Tibial nerve (tissue), 4 donors: ENCODE measurements around the gene NUP214. TPM values are rescaled to one million over a fixed set of nuclear protein-coding genes. Genes with fewer than 3 reads are reported as not detected.

Experiments used
- DNase-seq, 2 donors: peaks; one replicate each; pipeline ENCODE4 v3.0.0-alpha.2; 2019; ENCODE audit warnings: low spot score in 2 of 2
- H3K27ac ChIP-seq, 4 donors: fragments of 200-600 bp; sonication (generic) in 3 of 4; one replicate each; pipeline ENCODE4 v1.5.1; 2017 to 2019; ENCODE audit warnings: mild to moderate bottlenecking in 1 of 4
- H3K27me3 ChIP-seq, 2 donors: fragments of 200-600 bp; sonication (generic) in 1 of 2; one replicate each; pipeline versions ENCODE4 v1.5.1 to v1.6.0; 2017 to 2019
- H3K36me3 ChIP-seq, 3 donors: fragments of 200-600 bp; sonication (generic); one replicate each; pipeline ENCODE4 v1.5.1; 2018 to 2019
- H3K4me1 ChIP-seq, 4 donors: fragments of 200-600 bp; sonication (generic) in 3 of 4; one replicate each; pipeline ENCODE4 v1.5.1; 2017 to 2019
- H3K4me3 ChIP-seq, 4 donors: fragments of 200-600 bp; sonication (generic) in 3 of 4; one replicate each; pipeline ENCODE4 v1.5.1; 2017 to 2019; ENCODE audit warnings: mild to moderate bottlenecking in 1 of 4, moderate library complexity in 1 of 4
- H3K9me3 ChIP-seq, 4 donors: fragments of 200-600 bp; sonication (generic) in 3 of 4; one replicate each; pipeline ENCODE4 v1.5.1; 2017 to 2019
- EP300 ChIP-seq, 2 donors: sonication (generic); formaldehyde crosslinking; IDR thresholded peaks; one replicate each; pipeline ENCODE4 v1.6.1; 2017; ENCODE audit warnings: antibody characterized with exemption in 2 of 2, mild to moderate bottlenecking in 1 of 2
- POLR2A ChIP-seq, 2 donors: fragments of 450-650 bp; IDR thresholded peaks; one replicate each; pipeline ENCODE4 v1.6.1; 2017; ENCODE audit warnings: antibody characterized with exemption in 2 of 2, mild to moderate bottlenecking in 2 of 2, moderate library complexity in 2 of 2
- WGBS, 2 donors: methylation state at CpG; one replicate each; pipeline ENCODE4 v1.1.5; 2018; 5-methylcytosine and 5-hydroxymethylcytosine counted together
- total RNA-seq, 4 donors: library from RNA; depleted of rRNA; stranded (reverse); fragments of >200 nt; gene quantifications; one replicate each; pipeline ENCODE4 v1.1.0, GENCODE V29; 2016
- TF ChIP-seq, protein P1 (sequence below), 5 experiments: fragments of 200-600 bp in 3 of 5; fragments of 450-650 bp in 2 of 5; sonication (generic) in 3 of 5; IDR thresholded peaks; one replicate each; pipeline ENCODE4 v1.5.1; 2016 to 2019; ENCODE audit warnings: antibody characterized with exemption in 5 of 5, mild to moderate bottlenecking in 3 of 5, moderate library complexity in 2 of 5

NUP214 gene
- total RNA-seq, 4 donors from 2014 or later = 39.8 to 94.2 (median 70.2) TPM

DNA sequence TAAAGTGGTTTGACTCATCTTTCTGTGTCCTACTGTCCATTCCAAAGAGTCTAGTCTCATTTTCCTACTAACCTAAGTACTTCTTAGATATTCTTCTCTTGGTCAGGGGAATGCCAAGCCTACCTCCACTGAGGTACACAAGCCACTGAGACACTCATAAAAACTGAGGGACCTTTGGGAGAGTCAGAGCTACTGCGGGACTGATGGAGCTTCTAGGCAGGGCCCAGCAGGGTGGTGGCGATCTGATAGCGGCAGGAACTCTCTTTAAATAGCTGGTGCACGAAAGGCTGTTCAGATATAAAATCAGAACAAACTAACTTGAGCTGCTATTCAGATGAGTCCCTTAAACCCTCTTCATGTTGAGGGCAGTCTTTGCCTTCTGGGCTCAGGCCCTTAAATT, 14.7 kb downstream of the NUP214 start:
- no peaks in the 10 kb centered on the region for H3K9me3 ChIP-seq
- no peak overlapping the region for H3K27ac ChIP-seq
- peaks cover 8 to 96% (median 51%) of the 10 kb centered on the region in 3 donors for H3K36me3 ChIP-seq
- H3K4me1 ChIP-seq = no peaks in the 10 kb centered on the region
- DNase-seq = no peak
- H3K4me3 ChIP-seq = no peak overlapping the region
- H3K27me3 ChIP-seq = no peaks in the 10 kb centered on the region
- WGBS, 2 donors = 90 to 92% methylated on average over 4 of the region's 4 CpGs
- TF ChIP-seq POLR2A (IDR thresholded peaks at IDR 0.05) (no peak), EP300 (IDR thresholded peaks at IDR 0.05) (no peak)
- TF ChIP-seq, protein P1, sequence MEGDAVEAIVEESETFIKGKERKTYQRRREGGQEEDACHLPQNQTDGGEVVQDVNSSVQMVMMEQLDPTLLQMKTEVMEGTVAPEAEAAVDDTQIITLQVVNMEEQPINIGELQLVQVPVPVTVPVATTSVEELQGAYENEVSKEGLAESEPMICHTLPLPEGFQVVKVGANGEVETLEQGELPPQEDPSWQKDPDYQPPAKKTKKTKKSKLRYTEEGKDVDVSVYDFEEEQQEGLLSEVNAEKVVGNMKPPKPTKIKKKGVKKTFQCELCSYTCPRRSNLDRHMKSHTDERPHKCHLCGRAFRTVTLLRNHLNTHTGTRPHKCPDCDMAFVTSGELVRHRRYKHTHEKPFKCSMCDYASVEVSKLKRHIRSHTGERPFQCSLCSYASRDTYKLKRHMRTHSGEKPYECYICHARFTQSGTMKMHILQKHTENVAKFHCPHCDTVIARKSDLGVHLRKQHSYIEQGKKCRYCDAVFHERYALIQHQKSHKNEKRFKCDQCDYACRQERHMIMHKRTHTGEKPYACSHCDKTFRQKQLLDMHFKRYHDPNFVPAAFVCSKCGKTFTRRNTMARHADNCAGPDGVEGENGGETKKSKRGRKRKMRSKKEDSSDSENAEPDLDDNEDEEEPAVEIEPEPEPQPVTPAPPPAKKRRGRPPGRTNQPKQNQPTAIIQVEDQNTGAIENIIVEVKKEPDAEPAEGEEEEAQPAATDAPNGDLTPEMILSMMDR (IDR thresholded peaks at IDR 0.05) = no peak

DNA sequence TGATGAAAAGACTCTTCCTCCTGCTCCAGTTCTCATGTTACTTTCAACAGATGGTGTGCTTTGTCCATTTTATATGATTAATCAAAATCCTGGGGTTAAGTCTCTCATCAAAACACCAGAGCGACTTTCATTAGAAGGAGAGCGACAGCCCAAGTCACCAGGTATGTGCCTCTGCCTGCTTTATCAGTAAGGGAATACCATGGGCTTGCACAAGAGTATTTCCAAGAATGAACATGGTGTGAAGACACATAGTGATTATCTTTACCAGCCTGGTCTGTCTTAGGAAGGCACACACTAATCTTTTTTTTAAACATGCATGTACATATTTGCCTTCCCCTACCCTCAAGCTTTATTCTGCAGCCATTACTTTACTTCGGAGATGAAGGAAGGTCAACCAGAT, 15.2 kb downstream of the NUP214 start:
- H3K9me3 ChIP-seq = no peaks in the 10 kb centered on the region
- 91 to 93% methylated on average over 3 of the region's 3 CpGs for WGBS, 2 donors
- H3K4me3 ChIP-seq = no peak overlapping the region
- TF ChIP-seq, protein P1 (IDR thresholded peaks at IDR 0.05) = no peak
- TF ChIP-seq POLR2A (IDR thresholded peaks at IDR 0.05) (no peak), EP300 (IDR thresholded peaks at IDR 0.05) (no peak)
- no peaks in the 10 kb centered on the region for H3K4me1 ChIP-seq
- no peaks in the 10 kb centered on the region for H3K27me3 ChIP-seq
- DNase-seq = no peak
- peaks cover 8 to 96% (median 51%) of the 10 kb centered on the region in 3 donors for H3K36me3 ChIP-seq
- no peak overlapping the region for H3K27ac ChIP-seq

DNA sequence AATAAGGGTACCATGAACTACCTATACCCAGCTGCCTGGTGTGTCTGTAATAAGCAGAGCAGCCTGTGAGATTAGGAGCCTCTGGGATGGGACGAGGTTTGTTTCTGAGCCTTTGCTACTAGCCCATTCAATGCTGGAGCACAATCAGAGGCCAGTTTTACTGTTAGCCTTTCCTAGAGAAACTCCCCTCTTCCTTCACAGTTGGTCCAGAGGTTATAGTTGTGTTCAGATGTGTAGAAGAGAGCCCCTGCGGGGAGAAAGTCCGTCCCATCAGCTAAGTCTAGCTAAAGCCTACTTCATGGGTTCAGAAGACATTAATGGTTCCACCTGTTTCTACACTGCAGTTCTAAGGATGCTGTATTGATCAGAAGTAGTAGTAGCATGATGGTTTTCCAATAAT, 16.8 kb downstream of the NUP214 start:
- no peaks in the 10 kb centered on the region for H3K4me1 ChIP-seq
- no peak for DNase-seq
- H3K4me3 ChIP-seq = no peak overlapping the region
- no peaks in the 10 kb centered on the region for H3K9me3 ChIP-seq
- no peaks in the 10 kb centered on the region for H3K27me3 ChIP-seq
- TF ChIP-seq, protein P1 (IDR thresholded peaks at IDR 0.05) = no peak
- TF ChIP-seq EP300 (IDR thresholded peaks at IDR 0.05) (no peak), POLR2A (IDR thresholded peaks at IDR 0.05) (no peak)
- no peak overlapping the region for H3K27ac ChIP-seq
- 78 to 96% methylated on average over 3 of the region's 3 CpGs for WGBS, 2 donors
- H3K36me3 ChIP-seq = peaks cover 5 to 96% (median 44%) of the 10 kb centered on the region in 3 donors

DNA sequence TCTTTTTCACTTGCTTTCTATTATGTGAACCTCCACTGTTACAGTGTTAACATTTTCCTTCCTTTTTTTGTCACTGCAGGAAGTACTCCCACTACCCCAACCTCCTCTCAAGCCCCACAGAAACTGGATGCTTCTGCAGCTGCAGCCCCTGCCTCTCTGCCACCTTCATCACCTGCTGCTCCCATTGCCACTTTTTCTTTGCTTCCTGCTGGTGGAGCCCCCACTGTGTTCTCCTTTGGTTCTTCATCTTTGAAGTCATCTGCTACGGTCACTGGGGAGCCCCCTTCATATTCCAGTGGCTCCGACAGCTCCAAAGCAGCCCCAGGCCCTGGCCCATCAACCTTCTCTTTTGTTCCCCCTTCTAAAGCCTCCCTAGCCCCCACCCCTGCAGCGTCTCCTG, 18.8 kb downstream of the NUP214 start:
- TF ChIP-seq POLR2A (IDR thresholded peaks at IDR 0.05) (no peak), EP300 (IDR thresholded peaks at IDR 0.05) (no peak)
- TF ChIP-seq, protein P1 (IDR thresholded peaks at IDR 0.05) = no peak
- H3K4me3 ChIP-seq = no peak overlapping the region
- WGBS, 2 donors = 80 to 83% methylated on average over 3 of the region's 3 CpGs
- H3K4me1 ChIP-seq = no peaks in the 10 kb centered on the region
- H3K27me3 ChIP-seq = no peaks in the 10 kb centered on the region
- no peak overlapping the region for H3K27ac ChIP-seq
- no peaks in the 10 kb centered on the region for H3K9me3 ChIP-seq
- DNase-seq = no peak
- H3K36me3 ChIP-seq = peaks cover 0 to 96% (median 48%) of the 10 kb centered on the region in 3 donors

DNA sequence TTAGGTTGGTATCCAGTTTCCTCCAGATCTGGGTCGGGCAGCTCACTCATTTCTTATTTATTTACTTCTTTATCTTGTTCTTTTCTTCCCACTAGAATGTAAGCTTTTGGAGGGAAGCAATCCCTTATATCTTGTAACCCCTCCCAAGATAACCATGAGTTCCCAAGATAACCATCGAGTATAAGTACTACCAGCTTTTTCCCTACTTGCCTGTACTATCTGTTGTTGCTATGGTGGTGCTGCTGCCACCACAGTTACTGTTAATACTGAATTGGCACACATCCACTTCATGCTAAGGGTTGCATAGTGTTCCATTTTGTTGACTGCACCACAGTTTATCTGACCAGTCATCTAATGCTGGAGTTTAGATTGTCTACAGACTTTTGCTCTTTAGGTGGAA, 19.9 kb downstream of the NUP214 start:
- DNase-seq = no peak
- Histone ChIP-seq H3K4me3 (no peak overlapping the region), H3K4me1 (no peaks in the 10 kb centered on the region), H3K27me3 (no peaks in the 10 kb centered on the region), H3K27ac (no peak overlapping the region), H3K9me3 (no peaks in the 10 kb centered on the region), H3K36me3 (peaks cover 0 to 96% (median 49%) of the 10 kb centered on the region in 3 donors)
- WGBS, 2 donors = 91 to 92% methylated on average over 2 of the region's 2 CpGs
- TF ChIP-seq POLR2A (IDR thresholded peaks at IDR 0.05) (no peak), EP300 (IDR thresholded peaks at IDR 0.05) (no peak)
- TF ChIP-seq, protein P1 (IDR thresholded peaks at IDR 0.05) = no peak
